Vagina (tissue), 2 donors: ENCODE data around the gene CTNNBL1. TPM values are rescaled to one million over a fixed set of nuclear protein-coding genes. Genes with fewer than 3 reads are reported as not detected.

Source experiments
- DNase-seq, 2 donors: peaks; one replicate each; pipeline ENCODE4 v3.0.0-alpha.2; 2017; ENCODE audit errors: extremely low spot score in 2 of 2
- H3K27ac ChIP-seq: fragments of 200-600 bp; sonication (generic); one replicate; pipeline ENCODE4 v1.5.1; 2019
- H3K27me3 ChIP-seq: fragments of 200-600 bp; sonication (generic); one replicate; pipeline ENCODE4 v1.5.1; 2019
- H3K36me3 ChIP-seq, 2 donors: fragments of 200-600 bp; sonication (generic); one replicate each; pipeline ENCODE4 v1.5.1; 2017 to 2019
- H3K4me1 ChIP-seq: fragments of 200-600 bp; sonication (generic); one replicate; pipeline ENCODE4 v1.5.1; 2019
- H3K4me3 ChIP-seq, 2 donors: fragments of 200-600 bp; sonication (generic); 1 replicate in 1 of 2; 2 replicates in 1 of 2; pipeline ENCODE4 v1.5.1; 2016 to 2019
- H3K9me3 ChIP-seq: fragments of 200-600 bp; sonication (generic); one replicate; pipeline ENCODE4 v1.5.1; 2019
- POLR2A ChIP-seq, 2 donors: fragments of 450-650 bp; IDR thresholded peaks; one replicate each; pipeline ENCODE4 v1.6.1; 2017; ENCODE audit warnings: antibody characterized with exemption in 2 of 2, mild to moderate bottlenecking in 2 of 2, moderate library complexity in 2 of 2
- POLR2AphosphoS5 ChIP-seq, 2 donors: sonication (generic); formaldehyde crosslinking; IDR thresholded peaks; one replicate each; pipeline ENCODE4 v1.9.0; 2017; ENCODE audit warnings: antibody characterized with exemption in 2 of 2, mild to moderate bottlenecking in 2 of 2, low read depth in 1 of 2; ENCODE audit not compliant: insufficient read depth in 1 of 2
- intact Hi-C: fragments of 100-400 bp; cut with DNase I; formaldehyde crosslinking; loops from one replicate; pipeline ENCODE4 v1.15.1; 2023
- total RNA-seq: library from RNA; depleted of rRNA; stranded (reverse); fragments of >200 nt; gene quantifications from one replicate; pipeline ENCODE4 v1.2.3, GENCODE V29; 2016
- TF ChIP-seq, protein P1 (sequence below), 3 experiments: fragments of 450-650 bp in 2 of 3; fragments of 200-600 bp in 1 of 3; sonication (generic) in 1 of 3; IDR thresholded peaks; one replicate each; pipeline ENCODE4 v1.5.1; 2017 to 2019; ENCODE audit warnings: antibody characterized with exemption in 3 of 3, mild to moderate bottlenecking in 2 of 3, moderate library complexity in 2 of 3

CTNNBL1 gene
- total RNA-seq, 1 donor from 2014 or later = 40.3 TPM

GRCh38 chr20:37777012-37777950, 83.5 kb downstream of the CTNNBL1 start:
- TF ChIP-seq POLR2AphosphoS5 (IDR thresholded peaks at IDR 0.05; ENCODE audit: insufficient read depth in 1 of 2, low read depth in 1 of 2) (no peak), POLR2A (IDR thresholded peaks at IDR 0.05) (no peak)
- TF ChIP-seq, protein P1, sequence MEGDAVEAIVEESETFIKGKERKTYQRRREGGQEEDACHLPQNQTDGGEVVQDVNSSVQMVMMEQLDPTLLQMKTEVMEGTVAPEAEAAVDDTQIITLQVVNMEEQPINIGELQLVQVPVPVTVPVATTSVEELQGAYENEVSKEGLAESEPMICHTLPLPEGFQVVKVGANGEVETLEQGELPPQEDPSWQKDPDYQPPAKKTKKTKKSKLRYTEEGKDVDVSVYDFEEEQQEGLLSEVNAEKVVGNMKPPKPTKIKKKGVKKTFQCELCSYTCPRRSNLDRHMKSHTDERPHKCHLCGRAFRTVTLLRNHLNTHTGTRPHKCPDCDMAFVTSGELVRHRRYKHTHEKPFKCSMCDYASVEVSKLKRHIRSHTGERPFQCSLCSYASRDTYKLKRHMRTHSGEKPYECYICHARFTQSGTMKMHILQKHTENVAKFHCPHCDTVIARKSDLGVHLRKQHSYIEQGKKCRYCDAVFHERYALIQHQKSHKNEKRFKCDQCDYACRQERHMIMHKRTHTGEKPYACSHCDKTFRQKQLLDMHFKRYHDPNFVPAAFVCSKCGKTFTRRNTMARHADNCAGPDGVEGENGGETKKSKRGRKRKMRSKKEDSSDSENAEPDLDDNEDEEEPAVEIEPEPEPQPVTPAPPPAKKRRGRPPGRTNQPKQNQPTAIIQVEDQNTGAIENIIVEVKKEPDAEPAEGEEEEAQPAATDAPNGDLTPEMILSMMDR (IDR thresholded peaks at IDR 0.05) = no peak
- Histone ChIP-seq H3K4me1 (no peaks in the 10 kb centered on the region), H3K4me3 (no peak overlapping the region), H3K27me3 (no peaks in the 10 kb centered on the region), H3K36me3 (peaks cover 0 to 5% of the 10 kb centered on the region in 2 donors), H3K27ac (no peak overlapping the region), H3K9me3 (no peaks in the 10 kb centered on the region)
- intact Hi-C loops = no loop called here
- DNase-seq = no peak

- DNase-seq = no peak
- Histone ChIP-seq H3K27ac (no peak overlapping the region), H3K9me3 (no peaks in the 10 kb centered on the region), H3K36me3 (peaks cover 0 to 5% of the 10 kb centered on the region in 2 donors), H3K4me3 (no peak overlapping the region), H3K4me1 (no peaks in the 10 kb centered on the region), H3K27me3 (no peaks in the 10 kb centered on the region)
- TF ChIP-seq POLR2AphosphoS5 (IDR thresholded peaks at IDR 0.05; ENCODE audit: insufficient read depth in 1 of 2, low read depth in 1 of 2) = no peak
- TF ChIP-seq, protein P1 (IDR thresholded peaks at IDR 0.05) = no peak
- no peak for TF ChIP-seq POLR2A (IDR thresholded peaks at IDR 0.05)
- intact Hi-C loops = no loop called here
Measured at GRCh38 chr20:37777988-37778659, 84.3 kb downstream of the CTNNBL1 start.

GRCh38 chr20:37781626-37782025, 87.8 kb downstream of the CTNNBL1 start:
- H3K9me3 ChIP-seq = no peaks in the 10 kb centered on the region
- intact Hi-C loops = no loop called here
- H3K27me3 ChIP-seq = no peaks in the 10 kb centered on the region
- H3K27ac ChIP-seq = no peak overlapping the region
- H3K4me1 ChIP-seq = no peaks in the 10 kb centered on the region
- no peak for TF ChIP-seq POLR2AphosphoS5 (IDR thresholded peaks at IDR 0.05; ENCODE audit: insufficient read depth in 1 of 2, low read depth in 1 of 2)
- TF ChIP-seq, protein P1 (IDR thresholded peaks at IDR 0.05) = no peak
- H3K4me3 ChIP-seq = no peak overlapping the region
- no peak for DNase-seq
- peaks cover 0 to 5% of the 10 kb centered on the region in 2 donors for H3K36me3 ChIP-seq

DNA sequence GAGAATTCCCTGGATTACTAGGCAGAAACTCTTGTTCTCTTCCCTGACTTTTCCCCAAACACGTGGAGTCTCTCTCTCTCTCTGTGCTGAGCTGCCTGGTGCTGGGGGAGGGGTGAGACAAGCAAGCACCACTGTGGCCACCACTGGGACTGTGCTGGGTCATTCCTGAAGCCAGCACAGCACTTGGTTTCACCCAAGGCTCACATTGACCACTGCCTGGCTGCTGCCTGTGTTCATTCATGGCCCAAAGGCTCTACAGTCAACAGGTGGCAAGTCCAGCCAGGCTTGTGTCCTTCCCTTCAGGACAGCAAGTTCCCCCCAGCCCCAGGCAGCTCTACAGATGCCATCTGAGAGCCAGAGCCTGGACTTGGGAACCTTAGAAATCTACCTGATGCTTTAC, 92.2 kb downstream of the CTNNBL1 start:
- no peak for DNase-seq
- peaks cover 0 to 15% of the 10 kb centered on the region in 2 donors for H3K36me3 ChIP-seq
- no peaks in the 10 kb centered on the region for H3K9me3 ChIP-seq

More for the DNA sequence above, 92.2 kb downstream of the CTNNBL1 start:
- intact Hi-C loops = no loop called here
- H3K4me1 ChIP-seq = no peaks in the 10 kb centered on the region
- no peak overlapping the region for H3K27ac ChIP-seq
- H3K4me3 ChIP-seq = no peak overlapping the region
- no peaks in the 10 kb centered on the region for H3K27me3 ChIP-seq
- TF ChIP-seq POLR2AphosphoS5 (IDR thresholded peaks at IDR 0.05; ENCODE audit: insufficient read depth in 1 of 2, low read depth in 1 of 2) (no peak), POLR2A (IDR thresholded peaks at IDR 0.05) (no peak)
- TF ChIP-seq, protein P1 (IDR thresholded peaks at IDR 0.05) = no peak
